ENCODE measurements around the gene ANKRD6. TPM values are rescaled to one million over a fixed set of nuclear protein-coding genes. Genes with fewer than 3 reads are reported as not detected.

The ANKRD6 gene
- total and polyA plus RNA-seq, 7 experiments from 2014 or later: 0.71 to 6.6 (median 3.3) TPM

- Histone ChIP-seq H3K9me3 (ENCODE audit: control insufficient read depth in 2 of 3, low read length in 3 of 3) (no peaks in the 10 kb centered on the region), H3K27me3 (ENCODE audit: control insufficient read depth in 2 of 2, insufficient read depth in 2 of 2, low read length in 2 of 2) (peaks cover 0 to 2% of the 10 kb centered on the region in 2 donors), H3K4me3 (ENCODE audit: low read length) (no peak overlapping the region), H3K4me1 (ENCODE audit: control insufficient read depth in 2 of 2, insufficient read depth in 2 of 2, low read length in 2 of 2) (no peaks in the 10 kb centered on the region), H3K27ac (ENCODE audit: low read depth, low read length) (no peak overlapping the region), H3K36me3 (ENCODE audit: control insufficient read depth in 2 of 3, insufficient read depth in 3 of 3, low read length in 3 of 3) (no peaks in the 10 kb centered on the region)
- no peak overlapping the region for H3K27ac Mint-ChIP-seq
- ATAC-seq (no peak), DNase-seq (no peak)
- H3K36me3 Mint-ChIP-seq: peaks cover 0 to 5% (median 0%) of the 10 kb centered on the region in 5 donors
- intact Hi-C loops (cut with micrococcal nuclease): no loop called here
- peaks cover 0 to 29% (median 0%) of the 10 kb centered on the region in 5 donors for H3K27me3 Mint-ChIP-seq
- peaks cover 0 to 12% (median 3%) of the 10 kb centered on the region in 11 donors for H3K9me3 Mint-ChIP-seq
- H3K4me1 Mint-ChIP-seq: no peaks in the 10 kb centered on the region
- POLR2A ChIA-PET: no interaction called here
- H3K4me3 Mint-ChIP-seq: no peak overlapping the region
- CTCF ChIA-PET: no interaction called here
These were observed 122.9 kb downstream of the ANKRD6 start for GRCh38 chr6:89555806-89556205.

- H3K36me3 ChIP-seq (ENCODE audit: control insufficient read depth in 2 of 3, insufficient read depth in 3 of 3, low read length in 3 of 3): no peaks in the 10 kb centered on the region
- POLR2A ChIA-PET: no interaction called here
- H3K4me3 ChIP-seq (ENCODE audit: low read length): no peak overlapping the region
- Mint-ChIP-seq H3K4me3 (no peak overlapping the region), H3K4me1 (no peaks in the 10 kb centered on the region), H3K36me3 (peaks cover 0 to 5% (median 0%) of the 10 kb centered on the region in 5 donors), H3K27me3 (peaks cover 0 to 35% (median 0%) of the 10 kb centered on the region in 5 donors), H3K27ac (no peak overlapping the region), H3K9me3 (peaks cover 0 to 12% (median 3%) of the 10 kb centered on the region in 11 donors)
- no peaks in the 10 kb centered on the region for H3K9me3 ChIP-seq (ENCODE audit: control insufficient read depth in 2 of 3, low read length in 3 of 3)
- intact Hi-C loops (cut with micrococcal nuclease): no loop called here
- no peak overlapping the region for H3K27ac ChIP-seq (ENCODE audit: low read depth, low read length)
- CTCF ChIA-PET: no interaction called here
- H3K27me3 ChIP-seq (ENCODE audit: control insufficient read depth in 2 of 2, insufficient read depth in 2 of 2, low read length in 2 of 2): peaks cover 0 to 2% of the 10 kb centered on the region in 2 donors
- ATAC-seq (no peak), DNase-seq (no peak)
- H3K4me1 ChIP-seq (ENCODE audit: control insufficient read depth in 2 of 2, insufficient read depth in 2 of 2, low read length in 2 of 2): no peaks in the 10 kb centered on the region
These were observed 126.5 kb downstream of the ANKRD6 start for GRCh38 chr6:89559487-89559886.

- Histone ChIP-seq H3K27me3 (ENCODE audit: control insufficient read depth in 2 of 2, insufficient read depth in 2 of 2, low read length in 2 of 2) (no peaks in the 10 kb centered on the region), H3K36me3 (ENCODE audit: control insufficient read depth in 2 of 3, insufficient read depth in 3 of 3, low read length in 3 of 3) (no peaks in the 10 kb centered on the region), H3K9me3 (ENCODE audit: control insufficient read depth in 2 of 3, low read length in 3 of 3) (no peaks in the 10 kb centered on the region), H3K4me3 (ENCODE audit: low read length) (no peak overlapping the region), H3K4me1 (ENCODE audit: control insufficient read depth in 2 of 2, insufficient read depth in 2 of 2, low read length in 2 of 2) (no peaks in the 10 kb centered on the region), H3K27ac (ENCODE audit: low read depth, low read length) (no peak overlapping the region)
- Mint-ChIP-seq H3K4me1 (no peaks in the 10 kb centered on the region), H3K27ac (no peak overlapping the region), H3K36me3 (peaks cover 0 to under 1% (median 0%) of the 10 kb centered on the region in 5 donors), H3K4me3 (no peak overlapping the region), H3K9me3 (peaks cover 0 to 1% (median 0%) of the 10 kb centered on the region in 11 donors), H3K27me3 (peaks cover 0 to 31% (median 0%) of the 10 kb centered on the region in 5 donors)
- no peak for DNase-seq
- POLR2A ChIA-PET: no interaction called here
- CTCF ChIA-PET: no interaction called here
- ATAC-seq: no peak
- intact Hi-C loops (cut with micrococcal nuclease): no loop called here
These were observed 129.4 kb downstream of the ANKRD6 start for GRCh38 chr6:89562093-89562973.

GRCh38 chr6:89563866-89564265, 130.9 kb downstream of the ANKRD6 start:
- Mint-ChIP-seq H3K4me1 (no peaks in the 10 kb centered on the region), H3K9me3 (no peaks in the 10 kb centered on the region), H3K4me3 (no peak overlapping the region), H3K27me3 (peaks cover 0 to 24% (median 0%) of the 10 kb centered on the region in 5 donors), H3K36me3 (no peaks in the 10 kb centered on the region), H3K27ac (no peak overlapping the region)
- Histone ChIP-seq H3K9me3 (ENCODE audit: control insufficient read depth in 2 of 3, low read length in 3 of 3) (no peaks in the 10 kb centered on the region), H3K4me3 (ENCODE audit: low read length) (no peak overlapping the region), H3K27ac (ENCODE audit: low read depth, low read length) (no peak overlapping the region), H3K36me3 (ENCODE audit: control insufficient read depth in 2 of 3, insufficient read depth in 3 of 3, low read length in 3 of 3) (no peaks in the 10 kb centered on the region), H3K27me3 (ENCODE audit: control insufficient read depth in 2 of 2, insufficient read depth in 2 of 2, low read length in 2 of 2) (no peaks in the 10 kb centered on the region), H3K4me1 (ENCODE audit: control insufficient read depth in 2 of 2, insufficient read depth in 2 of 2, low read length in 2 of 2) (no peaks in the 10 kb centered on the region)
- ChIA-PET CTCF (no interaction called here), POLR2A (no interaction called here)
- ATAC-seq: no peak
- DNase-seq: no peak
- intact Hi-C loops (cut with micrococcal nuclease): no loop called here

- Mint-ChIP-seq H3K9me3 (no peaks in the 10 kb centered on the region), H3K36me3 (no peaks in the 10 kb centered on the region), H3K27ac (no peak overlapping the region), H3K4me3 (no peak overlapping the region), H3K4me1 (no peaks in the 10 kb centered on the region), H3K27me3 (peaks cover 0 to 20% (median 0%) of the 10 kb centered on the region in 5 donors)
- Histone ChIP-seq H3K27ac (ENCODE audit: low read depth, low read length) (no peak overlapping the region), H3K9me3 (ENCODE audit: control insufficient read depth in 2 of 3, low read length in 3 of 3) (no peaks in the 10 kb centered on the region), H3K27me3 (ENCODE audit: control insufficient read depth in 2 of 2, insufficient read depth in 2 of 2, low read length in 2 of 2) (no peaks in the 10 kb centered on the region), H3K36me3 (ENCODE audit: control insufficient read depth in 2 of 3, insufficient read depth in 3 of 3, low read length in 3 of 3) (no peaks in the 10 kb centered on the region), H3K4me3 (ENCODE audit: low read length) (no peak overlapping the region), H3K4me1 (ENCODE audit: control insufficient read depth in 2 of 2, insufficient read depth in 2 of 2, low read length in 2 of 2) (no peaks in the 10 kb centered on the region)
- intact Hi-C loops (cut with micrococcal nuclease): no loop called here
- CTCF ChIA-PET: no interaction called here
- ATAC-seq (no peak), DNase-seq (no peak)
- POLR2A ChIA-PET: no interaction called here
These were observed 131.9 kb downstream of the ANKRD6 start for GRCh38 chr6:89564752-89565427.

- no peak for ATAC-seq
These were observed 133.3 kb downstream of the ANKRD6 start for GRCh38 chr6:89566008-89566800.

More at GRCh38 chr6:89566008-89566800, 133.3 kb downstream of the ANKRD6 start:
- H3K27me3 ChIP-seq (ENCODE audit: control insufficient read depth in 2 of 2, insufficient read depth in 2 of 2, low read length in 2 of 2): no peaks in the 10 kb centered on the region
- no peak overlapping the region for H3K27ac ChIP-seq (ENCODE audit: low read depth, low read length)
- ChIA-PET CTCF (no interaction called here), POLR2A (no interaction called here)
- no peak overlapping the region for H3K4me3 ChIP-seq (ENCODE audit: low read length)
- H3K4me1 ChIP-seq (ENCODE audit: control insufficient read depth in 2 of 2, insufficient read depth in 2 of 2, low read length in 2 of 2): no peaks in the 10 kb centered on the region
- no peaks in the 10 kb centered on the region for H3K9me3 ChIP-seq (ENCODE audit: control insufficient read depth in 2 of 3, low read length in 3 of 3)
- Mint-ChIP-seq H3K27me3 (peaks cover 0 to 23% (median 0%) of the 10 kb centered on the region in 5 donors), H3K9me3 (no peaks in the 10 kb centered on the region), H3K27ac (no peak overlapping the region), H3K4me3 (no peak overlapping the region), H3K4me1 (no peaks in the 10 kb centered on the region), H3K36me3 (no peaks in the 10 kb centered on the region)
- intact Hi-C loops (cut with micrococcal nuclease): no loop called here
- no peaks in the 10 kb centered on the region for H3K36me3 ChIP-seq (ENCODE audit: control insufficient read depth in 2 of 3, insufficient read depth in 3 of 3, low read length in 3 of 3)
- DNase-seq: no peak

Data from naive thymus-derived CD4-positive, alpha-beta T cell (primary cell).